Adipose tissue (tissue), 3 donors: ENCODE data around the gene GHITM. TPM values are rescaled to one million over a fixed set of nuclear protein-coding genes. Genes with fewer than 3 reads are reported as not detected.

ENCODE experiments used
- H3K27ac ChIP-seq: one replicate; pipeline ENCODE4 v1.5.1; 2013; ENCODE audit warnings: low read depth, low read length
- WGBS, 3 donors: extraction: QIAGEN DNeasy Blood & Tissue Kit; methylation state at CpG; one replicate each; pipeline ENCODE4 v1.1.7; 2013; 5-methylcytosine and 5-hydroxymethylcytosine counted together
- polyA plus RNA-seq, 3 donors: library from polyadenylated mRNA; stranded (reverse); fragments of 200-250 nt; gene quantifications; one replicate each; pipeline ENCODE4 v1.2.3, GENCODE V29; 2013
- donor health status: healthy with polysubstance abuse.
- donor health status: Bipolar disorder and iron deficiency.
- donor health status: healthy.

The GHITM gene
- polyA plus RNA-seq, 3 donors = 80.2 to 190 (median 163) TPM

- H3K27ac ChIP-seq = no peak overlapping the region
- WGBS, 3 donors = 25 to 38% (median 28%) methylated on average over 5 of the region's 5 CpGs
These were observed 54.6 kb downstream of the GHITM start for GRCh38 chr10:84193846-84194423.

GRCh38 chr10:84194424-84195043 is 55.2 kb downstream of the GHITM start, which contains the start of gene CDHR1:
CDHR1 (plus strand) TSS chr10:84194537; CDS start chr10:84194761, 224 bp downstream.
- WGBS, 3 donors = 1 to 3% (median 2%) methylated on average over 50 to 61 of the region's 61 CpGs

GRCh38 chr10:84195044-84195830 is 55.9 kb downstream of the GHITM start:
- WGBS, 3 donors = 15 to 19% (median 15%) methylated on average over 43 of the region's 43 CpGs
- no peak overlapping the region for H3K27ac ChIP-seq

More at GRCh38 chr10:84194424-84195043, 55.2 kb downstream of the GHITM start, which contains the start of gene CDHR1:
- no peak within 1 kb of the TSS for H3K27ac ChIP-seq

GRCh38 chr10:84196083-84196482 is 56.8 kb downstream of the GHITM start:
- 18 to 25% (median 20%) methylated on average over 4 of the region's 4 CpGs for WGBS, 3 donors
- H3K27ac ChIP-seq = no peak overlapping the region

- H3K27ac ChIP-seq = no peak overlapping the region
- WGBS, 3 donors = 58 to 69% (median 64%) methylated on average over 5 of the region's 5 CpGs
These were observed 57.6 kb downstream of the GHITM start for GRCh38 chr10:84196941-84197340.

GRCh38 chr10:84197643-84198042 is 58.3 kb downstream of the GHITM start:
- 70 to 78% (median 74%) methylated on average over 5 of the region's 5 CpGs for WGBS, 3 donors
- no peak overlapping the region for H3K27ac ChIP-seq

- no peak overlapping the region for H3K27ac ChIP-seq
- WGBS, 3 donors = 82 to 83% (median 82%) methylated on average over 7 of the region's 7 CpGs
These were observed 59.1 kb downstream of the GHITM start for GRCh38 chr10:84198206-84198915.

- WGBS, 3 donors = 60 to 68% (median 67%) methylated on average over 10 to 11 of the region's 11 CpGs
- H3K27ac ChIP-seq = no peak overlapping the region
These were observed 61.4 kb downstream of the GHITM start for GRCh38 chr10:84200537-84201243.

- H3K27ac ChIP-seq = no peak overlapping the region
- 38 to 65% (median 47%) methylated on average over 6 of the region's 6 CpGs for WGBS, 3 donors
These were observed 61.9 kb downstream of the GHITM start for GRCh38 chr10:84201244-84201606.

- 89 to 90% (median 89%) methylated on average over 11 of the region's 11 CpGs for WGBS, 3 donors
- no peak overlapping the region for H3K27ac ChIP-seq
These were observed 62.4 kb downstream of the GHITM start for GRCh38 chr10:84201682-84202081.

GRCh38 chr10:84202349-84202748 is 63.0 kb downstream of the GHITM start:
- H3K27ac ChIP-seq = no peak overlapping the region
- 87 to 89% (median 88%) methylated on average over 5 of the region's 5 CpGs for WGBS, 3 donors

Other genes with a start within 250 kb of the GHITM start
- under 1 TPM in 1 of 3 donors, not detected in 2; 0.25 TPM for gene GPR15LG, start 34.3 kb downstream of the GHITM start, polyA plus RNA-seq
- gene CDHR1, start 55.0 kb downstream of the GHITM start, polyA plus RNA-seq = under 1 TPM; 0.06 to 0.15 (median 0.11) TPM
- not detected for gene LRIT2, start 86.0 kb downstream of the GHITM start, polyA plus RNA-seq
- not detected for gene LRIT1, start 102.0 kb downstream of the GHITM start, polyA plus RNA-seq
- gene RGR, start 105.5 kb downstream of the GHITM start, polyA plus RNA-seq = 1 to 10 TPM in 1 of 3 donors, under 1 TPM in 1, not detected in 1; 0.24 to 1.5 TPM
- 10 to 100 TPM in 1 of 3 donors, 1 to 10 TPM in 2; 4.3 to 16.1 (median 9.2) TPM for gene CCSER2, start 189.1 kb downstream of the GHITM start, polyA plus RNA-seq